ENCODE measurements around the gene C4orf50. TPM values are rescaled to one million over a fixed set of nuclear protein-coding genes. Genes with fewer than 3 reads are reported as not detected.

Gene C4orf50
- total RNA-seq, 1 experiment from 2014 or later, result 0.17 TPM

DNA sequence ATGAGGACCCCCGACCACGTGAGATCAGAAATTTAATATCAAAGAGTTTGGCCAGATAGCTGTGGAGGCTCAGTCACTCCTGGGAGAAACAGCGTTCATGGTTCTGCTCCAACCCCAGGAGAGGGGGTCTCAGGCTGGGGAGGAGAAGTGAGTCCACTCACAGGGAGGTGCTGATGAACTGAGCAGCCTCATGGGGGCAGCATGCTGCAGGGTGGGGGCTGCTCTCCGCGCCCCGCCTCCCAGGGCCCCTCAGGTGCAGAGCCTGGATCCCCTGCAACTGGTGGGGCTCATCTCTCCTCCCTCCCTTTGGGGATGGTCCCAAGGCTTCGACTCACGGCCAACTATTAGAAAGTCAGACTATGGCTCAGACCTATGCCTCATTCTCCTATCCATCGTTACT is 26.6 kb upstream of the C4orf50 start:
- no peak overlapping the region for H2BK12ac ChIP-seq (ENCODE audit: insufficient read length, low read depth, low read length)
- Mint-ChIP-seq H3K27me3 (ENCODE audit: low read depth) (peaks cover 5% of the 10 kb centered on the region), H3K4me3 (no peak overlapping the region), H3K4me1 (peaks cover 0 to 3% of the 10 kb centered on the region in 2 experiments; a peak in 2 of 4 replicates), H3K27ac (peak overlapping the region in 1 of 3 experiments; percentile 12; a peak in 1 of 7 replicates), H3K36me3 (ENCODE audit: insufficient read depth in 1 of 3, low read depth in 3 of 3) (no peaks in the 10 kb centered on the region), H3K9me3 (no peaks in the 10 kb centered on the region)
- H2BK120ac ChIP-seq (ENCODE audit: low read depth, low read length, poor library complexity, severe bottlenecking), result no peak overlapping the region
- H2AFZ ChIP-seq (ENCODE audit: low read length), result no peak overlapping the region
- H3K23me2 ChIP-seq (ENCODE audit: insufficient read length, low read depth, low read length, poor library complexity, severe bottlenecking), result no peaks in the 10 kb centered on the region
- H3K4me1 ChIP-seq (ENCODE audit: insufficient read depth, low read length), result no peaks in the 10 kb centered on the region
- no peak overlapping the region for H3K23ac ChIP-seq (ENCODE audit: insufficient read length, low read depth, low read length)
- no peak overlapping the region for H3K4ac ChIP-seq (ENCODE audit: low read depth, low read length)
- H3K14ac ChIP-seq (ENCODE audit: insufficient read depth, low read length), result no peak overlapping the region
- WGBS (ENCODE audit: extremely low coverage, insufficient read length, low lambda C conversion rate), result no CpG with 5 or more reads among the region's 9 CpGs
- no peak overlapping the region for H4K5ac ChIP-seq (ENCODE audit: insufficient read length, low read depth, low read length)
- no peak overlapping the region for H2BK15ac ChIP-seq (ENCODE audit: low read depth, low read length)
- H4K20me1 ChIP-seq (ENCODE audit: control insufficient read depth, insufficient read depth, insufficient read length), result no peaks in the 10 kb centered on the region
- TF ChIP-seq, protein P1, sequence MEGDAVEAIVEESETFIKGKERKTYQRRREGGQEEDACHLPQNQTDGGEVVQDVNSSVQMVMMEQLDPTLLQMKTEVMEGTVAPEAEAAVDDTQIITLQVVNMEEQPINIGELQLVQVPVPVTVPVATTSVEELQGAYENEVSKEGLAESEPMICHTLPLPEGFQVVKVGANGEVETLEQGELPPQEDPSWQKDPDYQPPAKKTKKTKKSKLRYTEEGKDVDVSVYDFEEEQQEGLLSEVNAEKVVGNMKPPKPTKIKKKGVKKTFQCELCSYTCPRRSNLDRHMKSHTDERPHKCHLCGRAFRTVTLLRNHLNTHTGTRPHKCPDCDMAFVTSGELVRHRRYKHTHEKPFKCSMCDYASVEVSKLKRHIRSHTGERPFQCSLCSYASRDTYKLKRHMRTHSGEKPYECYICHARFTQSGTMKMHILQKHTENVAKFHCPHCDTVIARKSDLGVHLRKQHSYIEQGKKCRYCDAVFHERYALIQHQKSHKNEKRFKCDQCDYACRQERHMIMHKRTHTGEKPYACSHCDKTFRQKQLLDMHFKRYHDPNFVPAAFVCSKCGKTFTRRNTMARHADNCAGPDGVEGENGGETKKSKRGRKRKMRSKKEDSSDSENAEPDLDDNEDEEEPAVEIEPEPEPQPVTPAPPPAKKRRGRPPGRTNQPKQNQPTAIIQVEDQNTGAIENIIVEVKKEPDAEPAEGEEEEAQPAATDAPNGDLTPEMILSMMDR (conservative IDR thresholded peaks at IDR 0.05), result peak; percentile 67
- no peak overlapping the region for H3K27ac ChIP-seq (ENCODE audit: insufficient read length, low read depth, low read length)
- no peak overlapping the region for H2AK5ac ChIP-seq (ENCODE audit: insufficient read length, low read length)
- no peak overlapping the region for H4K8ac ChIP-seq (replicated peaks; ENCODE audit: insufficient read length, low read depth, low read length)
- no peak overlapping the region for H3K56ac ChIP-seq (ENCODE audit: insufficient read length, low read depth, low read length)
- H3K9ac ChIP-seq (ENCODE audit: extremely low read depth, insufficient read length, low read length), result no peak overlapping the region
- no peak overlapping the region for H3T11ph ChIP-seq (ENCODE audit: low read length)
- H3K4me2 ChIP-seq (ENCODE audit: insufficient read depth, insufficient read length, low read length), result no peak overlapping the region
- no peak overlapping the region for H4K91ac ChIP-seq (ENCODE audit: insufficient read length, low read depth, low read length)
- H3K79me1 ChIP-seq (ENCODE audit: insufficient read depth, low read depth, low read length, poor library complexity, severe bottlenecking), result no peaks in the 10 kb centered on the region
- no peaks in the 10 kb centered on the region for H3K27me3 ChIP-seq (ENCODE audit: insufficient read depth, low read length)
- no peaks in the 10 kb centered on the region; the same call in 1 of the 2 replicates for H3K79me2 ChIP-seq (ENCODE audit: insufficient read depth, low read length)
- DNase-seq, result peak; percentile 59
- H3K18ac ChIP-seq (ENCODE audit: insufficient read length, low read depth, low read length), result no peak overlapping the region
- no peak overlapping the region for H2BK20ac ChIP-seq (ENCODE audit: low read depth, low read length, poor library complexity, severe bottlenecking)
- no peak overlapping the region for H2BK5ac ChIP-seq (ENCODE audit: insufficient read length, low read length)
- H3K9me3 ChIP-seq (ENCODE audit: control insufficient read depth, low read depth, low read length), result no peaks in the 10 kb centered on the region

All from H9 (cell line).